ENCODE measurements around the gene SCN2A. TPM values are rescaled to one million over a fixed set of nuclear protein-coding genes. Genes with fewer than 3 reads are reported as not detected.

Gene SCN2A
- total RNA-seq, 1 experiment from 2014 or later, result 0.07 TPM

- Histone ChIP-seq H3K27ac (ENCODE audit: low read length) (no peak overlapping the region), H3K4me2 (ENCODE audit: low read length) (no peak overlapping the region), H4K20me1 (ENCODE audit: low read length) (no peaks in the 10 kb centered on the region), H3K36me3 (ENCODE audit: low read depth, low read length) (no peaks in the 10 kb centered on the region), H3K9me2 (replicated peaks; ENCODE audit: low read length) (no peaks in the 10 kb centered on the region), H3K9me3 (ENCODE audit: low read length) (no peaks in the 10 kb centered on the region), H3K4me3 (ENCODE audit: low read length) (no peak overlapping the region), H3K79me2 (ENCODE audit: low read length) (no peaks in the 10 kb centered on the region), H3F3A (ENCODE audit: low read length, unreplicated experiment) (no peaks in the 10 kb centered on the region), H2AFZ (ENCODE audit: low read length) (no peak overlapping the region), H3K9ac (ENCODE audit: low read length) (no peak overlapping the region), H3K4me1 (ENCODE audit: insufficient read depth, low read length) (no peaks in the 10 kb centered on the region; the same call in 1 of the 2 replicates), H3K27me3 (ENCODE audit: low read length) (peaks cover 9% of the 10 kb centered on the region)
- ChIA-PET POLR2A (ENCODE audit: unreplicated experiment) (no interaction called here), CTCF (no interaction called here)
- intact Hi-C loops (cut with micrococcal nuclease), result no loop called here
- no TSS peak for BruUV-seq (replicated peaks)
- DNase-seq (no peak), ATAC-seq (no peak)
- TF ChIP-seq CTCF (conservative IDR thresholded peaks at IDR 0.05; ENCODE audit: low read depth, low read length), result no peak
- no peak for TF ChIP-seq EZH2phosphoT487 (IDR thresholded peaks at IDR 0.05; ENCODE audit: borderline replicate concordance, low read length)
- TF ChIP-seq EZH2 (IDR thresholded peaks at IDR 0.05; ENCODE audit: low read length, unreplicated experiment), result no peak
Observed at GRCh38 chr2:165295643-165296042, 56.4 kb downstream of the SCN2A start.

GRCh38 chr2:165305391-165306096 is 66.3 kb downstream of the SCN2A start:
- Histone ChIP-seq H3K36me3 (ENCODE audit: low read depth, low read length) (no peaks in the 10 kb centered on the region), H3K27me3 (ENCODE audit: low read length) (0 out of 2 replicates have a peak, but pooled peaks cover 6% of the 10 kb centered on the region), H3K4me1 (ENCODE audit: insufficient read depth, low read length) (no peaks in the 10 kb centered on the region), H2AFZ (ENCODE audit: low read length) (no peak overlapping the region), H3K9me2 (replicated peaks; ENCODE audit: low read length) (no peaks in the 10 kb centered on the region), H3F3A (ENCODE audit: low read length, unreplicated experiment) (no peaks in the 10 kb centered on the region), H3K79me2 (ENCODE audit: low read length) (no peaks in the 10 kb centered on the region), H3K4me2 (ENCODE audit: low read length) (no peak overlapping the region), H4K20me1 (ENCODE audit: low read length) (no peaks in the 10 kb centered on the region), H3K9ac (ENCODE audit: low read length) (no peak overlapping the region), H3K27ac (ENCODE audit: low read length) (no peak overlapping the region), H3K4me3 (ENCODE audit: low read length) (no peak overlapping the region), H3K9me3 (ENCODE audit: low read length) (no peaks in the 10 kb centered on the region)
- ChIA-PET CTCF (no interaction called here), POLR2A (ENCODE audit: unreplicated experiment) (no interaction called here)
- no peak for ATAC-seq
- intact Hi-C loops (cut with micrococcal nuclease), result loop anchor here (5.0 kb wide), 1 partner anchor 288 kb away; no protein-coding TSS in a partner anchor
- no peak for DNase-seq
- no TSS peak for BruUV-seq (replicated peaks)
- TF ChIP-seq CTCF (conservative IDR thresholded peaks at IDR 0.05; ENCODE audit: low read depth, low read length), result no peak
- TF ChIP-seq EZH2 (IDR thresholded peaks at IDR 0.05; ENCODE audit: low read length, unreplicated experiment), result no peak
- TF ChIP-seq EZH2phosphoT487 (IDR thresholded peaks at IDR 0.05; ENCODE audit: borderline replicate concordance, low read length), result no peak

- no TSS peak for BruUV-seq (replicated peaks)
- no peak overlapping the region for H2AFZ ChIP-seq (ENCODE audit: low read length)
Observed at GRCh38 chr2:165307317-165307716, 68.1 kb downstream of the SCN2A start.

More at GRCh38 chr2:165307317-165307716, 68.1 kb downstream of the SCN2A start:
- TF ChIP-seq CTCF (conservative IDR thresholded peaks at IDR 0.05; ENCODE audit: low read depth, low read length) (no peak), EZH2phosphoT487 (IDR thresholded peaks at IDR 0.05; ENCODE audit: borderline replicate concordance, low read length) (no peak), EZH2 (IDR thresholded peaks at IDR 0.05; ENCODE audit: low read length, unreplicated experiment) (no peak)
- no peaks in the 10 kb centered on the region for H3K9me2 ChIP-seq (replicated peaks; ENCODE audit: low read length)
- no peaks in the 10 kb centered on the region for H4K20me1 ChIP-seq (ENCODE audit: low read length)
- H3K27ac ChIP-seq (ENCODE audit: low read length), result no peak overlapping the region
- CTCF ChIA-PET, result no interaction called here
- no peaks in the 10 kb centered on the region for H3K4me1 ChIP-seq (ENCODE audit: insufficient read depth, low read length)
- POLR2A ChIA-PET (ENCODE audit: unreplicated experiment), result no interaction called here
- H3F3A ChIP-seq (ENCODE audit: low read length, unreplicated experiment), result no peaks in the 10 kb centered on the region
- H3K27me3 ChIP-seq (ENCODE audit: low read length), result no peaks in the 10 kb centered on the region
- H3K4me2 ChIP-seq (ENCODE audit: low read length), result no peak overlapping the region
- DNase-seq (no peak), ATAC-seq (no peak)
- H3K36me3 ChIP-seq (ENCODE audit: low read depth, low read length), result no peaks in the 10 kb centered on the region
- no peak overlapping the region for H3K9ac ChIP-seq (ENCODE audit: low read length)
- no peaks in the 10 kb centered on the region for H3K9me3 ChIP-seq (ENCODE audit: low read length)
- intact Hi-C loops (cut with micrococcal nuclease), result loop anchor here (5.0 kb wide), 1 partner anchor 290 kb away; no protein-coding TSS in a partner anchor
- no peak overlapping the region for H3K4me3 ChIP-seq (ENCODE audit: low read length)
- H3K79me2 ChIP-seq (ENCODE audit: low read length), result no peaks in the 10 kb centered on the region
